Hepatocyte (in vitro differentiated cells): ENCODE data around the gene C1GALT1C1L. TPM values are rescaled to one million over a fixed set of nuclear protein-coding genes. Genes with fewer than 3 reads are reported as not detected.
"Not testable (repeated sequence)": the region's sequence is repeated elsewhere in the genome, so short reads cannot be mapped to it uniquely, and the experiment has no call there.

Source experiments
- DNase-seq: peaks from one replicate; pipeline ENCODE4 v3.0.0-alpha.2; 2016; ENCODE audit warnings: low spot score
- H2AFZ ChIP-seq: fragments of 200-600 bp; sonication (generic); 2 replicates; pipeline ENCODE4 v1.6.0; 2016; ENCODE audit warnings: antibody characterized with exemption, mild to moderate bottlenecking
- H3K27ac ChIP-seq: fragments of 200-600 bp; sonication (generic); 2 replicates; pipeline ENCODE4 v1.5.1; 2016; ENCODE audit warnings: mild to moderate bottlenecking
- H3K27me3 ChIP-seq: fragments of 200-600 bp; sonication (generic); 2 replicates; pipeline ENCODE4 v1.6.1; 2016
- H3K36me3 ChIP-seq: fragments of 200-600 bp; sonication (generic); replicated peaks from 2 replicates; pipeline ENCODE4 v1.5.1; 2016; ENCODE audit warnings: low read depth; ENCODE audit not compliant: insufficient read depth
- H3K4me1 ChIP-seq: fragments of 200-600 bp; sonication (generic); 2 replicates; pipeline ENCODE4 v1.5.1; 2016; ENCODE audit warnings: mild to moderate bottlenecking, moderate library complexity; ENCODE audit not compliant: insufficient read depth
- H3K4me2 ChIP-seq: fragments of 200-600 bp; sonication (generic); 2 replicates; pipeline ENCODE4 v1.6.0; 2016
- H3K4me3 ChIP-seq: fragments of 200-600 bp; sonication (generic); 2 replicates; pipeline ENCODE4 v1.5.1; 2016; ENCODE audit warnings: mild to moderate bottlenecking
- H3K79me2 ChIP-seq: fragments of 200-600 bp; sonication (generic); 2 replicates; pipeline ENCODE4 v1.6.0; 2017; ENCODE audit warnings: mild to moderate bottlenecking
- H3K9me2 ChIP-seq: fragments of 200-600 bp; sonication (generic); replicated peaks from 2 replicates; pipeline ENCODE4 v1.6.0; 2017; ENCODE audit warnings: mild to moderate bottlenecking; ENCODE audit not compliant: insufficient read depth
- H3K9me3 ChIP-seq: fragments of 200-600 bp; sonication (generic); 2 replicates; pipeline ENCODE4 v1.5.1; 2016; ENCODE audit warnings: low read depth, mild to moderate bottlenecking
- H4K20me1 ChIP-seq: fragments of 200-600 bp; sonication (generic); 2 replicates; pipeline ENCODE4 v1.6.0; 2016; ENCODE audit warnings: mild to moderate bottlenecking; ENCODE audit not compliant: insufficient read depth, poor library complexity, severe bottlenecking
- CTCF ChIP-seq: fragments of 200-600 bp; sonication (generic); IDR thresholded peaks from 2 replicates; pipeline ENCODE4 v1.5.1; 2016; ENCODE audit warnings: antibody characterized with exemption, mild to moderate bottlenecking; ENCODE audit not compliant: poor library complexity
- EZH2 ChIP-seq: fragments of 200-600 bp; sonication (generic); IDR thresholded peaks from 2 replicates; pipeline ENCODE4 v1.6.1; 2016; ENCODE audit warnings: antibody characterized with exemption, mild to moderate bottlenecking, borderline replicate concordance
- EZH2phosphoT487 ChIP-seq: fragments of 200-600 bp; sonication (generic); IDR thresholded peaks from one replicate; pipeline ENCODE4 v1.6.1; 2018; ENCODE audit warnings: antibody characterized with exemption, mild to moderate bottlenecking, low read depth, moderate library complexity; ENCODE audit not compliant: unreplicated experiment, severe bottlenecking
- WGBS: methylation state at CpG from one replicate; pipeline ENCODE4 v1.1.6; 2016; ENCODE audit warnings: low lambda C conversion rate; ENCODE audit errors: missing lambda C conversion rate; 5-methylcytosine and 5-hydroxymethylcytosine counted together
- polyA plus RNA-seq: library from polyadenylated mRNA; unstranded; fragments of >200 nt; fragmentation: Nextera tagmentation; extraction: Ambion mirVana; gene quantifications from 2 replicates; pipeline ENCODE4 v1.2.1, GENCODE V29; 2016
- total RNA-seq: library from RNA; depleted of rRNA; stranded (reverse); fragments of >200 nt; gene quantifications from 2 replicates; pipeline ENCODE4 v1.2.3, GENCODE V29; 2014

Gene C1GALT1C1L
- total and polyA plus RNA-seq, 2 experiments from 2014 or later, result 0.30 TPM; not detected in 1

- Histone ChIP-seq H3K4me1 (no peaks in the 10 kb centered on the region), H3K36me3 (no peaks in the 10 kb centered on the region), H3K9me3 (no peaks in the 10 kb centered on the region), H3K4me2 (no peak overlapping the region), H4K20me1 (no peaks in the 10 kb centered on the region), H2AFZ (no peak overlapping the region), H3K79me2 (no peaks in the 10 kb centered on the region), H3K27ac (no peak overlapping the region), H3K27me3 (no peaks in the 10 kb centered on the region), H3K4me3 (no peak overlapping the region), H3K9me2 (no peaks in the 10 kb centered on the region)
- DNase-seq, result no peak
- no peak for TF ChIP-seq EZH2
- WGBS, result 93% methylated on average over 5 of the region's 5 CpGs
Measured at GRCh38 chr2:43692428-43692994, 16.3 kb upstream of the C1GALT1C1L start.

GRCh38 chr2:43689999-43690398, 13.8 kb upstream of the C1GALT1C1L start:
- Histone ChIP-seq H3K4me2 (no peak overlapping the region), H3K4me3 (no peak overlapping the region), H3K9me2 (no peaks in the 10 kb centered on the region), H3K9me3 (no peaks in the 10 kb centered on the region), H3K36me3 (no peaks in the 10 kb centered on the region), H2AFZ (no peak overlapping the region), H3K4me1 (no peaks in the 10 kb centered on the region), H3K27me3 (no peaks in the 10 kb centered on the region), H3K79me2 (no peaks in the 10 kb centered on the region), H4K20me1 (no peaks in the 10 kb centered on the region), H3K27ac (no peak overlapping the region)
- no peak for TF ChIP-seq EZH2
- TF ChIP-seq EZH2phosphoT487, result no peak
- TF ChIP-seq CTCF, result no peak
- no peak for DNase-seq
- WGBS, result 87% methylated on average over 2 of the region's 2 CpGs

GRCh38 chr2:43685357-43685756, 9.1 kb upstream of the C1GALT1C1L start:
- Histone ChIP-seq H3K27me3 (no peaks in the 10 kb centered on the region), H3K9me3 (no peaks in the 10 kb centered on the region), H3K36me3 (no peaks in the 10 kb centered on the region), H3K4me1 (no peaks in the 10 kb centered on the region), H4K20me1 (no peaks in the 10 kb centered on the region), H2AFZ (no peak overlapping the region), H3K4me3 (no peak overlapping the region), H3K4me2 (no peak overlapping the region), H3K27ac (no peak overlapping the region), H3K79me2 (no peaks in the 10 kb centered on the region), H3K9me2 (no peaks in the 10 kb centered on the region)
- TF ChIP-seq EZH2phosphoT487, result no peak
- no peak for TF ChIP-seq EZH2
- no peak for TF ChIP-seq CTCF
- DNase-seq, result no peak
- 83% methylated on average over 5 of the region's 5 CpGs for WGBS

- not testable (repeated sequence) for H3K79me2 ChIP-seq, H3K4me1 ChIP-seq, H3K36me3 ChIP-seq, H3K27me3 ChIP-seq, H3K9me3 ChIP-seq, H3K4me3 ChIP-seq, H3K4me2 ChIP-seq, H3K9me2 ChIP-seq, H4K20me1 ChIP-seq, H3K27ac ChIP-seq, H2AFZ ChIP-seq, DNase-seq
- 100% methylated on average over 5 of the region's 32 CpGs for WGBS
Measured at GRCh38 chr2:43677783-43678182, 1.6 kb upstream of the C1GALT1C1L start.
